Activated T-cell treated with anti-CD3 and anti-CD28 coated beads for 48 hours (primary cell): ENCODE data around the gene TMEM248.
"Not testable (repeated sequence)": the region's sequence is repeated elsewhere in the genome, so short reads cannot be mapped to it uniquely, and the experiment has no call there.

Experiments used
- DNase-seq: peaks from one replicate; pipeline ENCODE4 v3.0.0-alpha.2; 2020; ENCODE audit warnings: low read depth

The TMEM248 gene

GRCh38 chr7:66908598-66908997, 12.4 kb upstream of the TMEM248 start:
- not testable (repeated sequence) for DNase-seq

DNA sequence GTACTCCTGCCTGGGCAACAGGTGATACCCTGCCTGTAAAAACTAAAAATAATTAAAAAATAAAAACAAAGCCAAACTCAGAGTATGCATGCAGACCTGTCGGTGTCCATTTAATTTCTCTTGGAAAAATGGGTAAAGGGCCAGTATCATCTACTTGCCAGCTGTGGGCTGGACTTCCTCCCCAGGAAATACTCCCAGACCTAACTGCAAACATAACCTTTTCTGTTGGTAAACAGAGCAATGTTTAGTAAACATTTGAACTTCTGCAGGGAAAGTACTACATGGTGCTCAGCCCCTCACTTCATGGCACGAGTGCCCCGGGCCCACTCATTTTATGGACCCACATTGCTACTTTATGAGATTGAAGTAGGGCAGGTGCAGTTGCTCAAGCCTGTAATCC, 10.2 kb upstream of the TMEM248 start:
- no peak for DNase-seq

- not testable (repeated sequence) for DNase-seq
These were observed 9.8 kb upstream of the TMEM248 start for GRCh38 chr7:66911191-66911590.

- DNase-seq = no peak
These were observed 8.8 kb upstream of the TMEM248 start for GRCh38 chr7:66912195-66912594.

DNA sequence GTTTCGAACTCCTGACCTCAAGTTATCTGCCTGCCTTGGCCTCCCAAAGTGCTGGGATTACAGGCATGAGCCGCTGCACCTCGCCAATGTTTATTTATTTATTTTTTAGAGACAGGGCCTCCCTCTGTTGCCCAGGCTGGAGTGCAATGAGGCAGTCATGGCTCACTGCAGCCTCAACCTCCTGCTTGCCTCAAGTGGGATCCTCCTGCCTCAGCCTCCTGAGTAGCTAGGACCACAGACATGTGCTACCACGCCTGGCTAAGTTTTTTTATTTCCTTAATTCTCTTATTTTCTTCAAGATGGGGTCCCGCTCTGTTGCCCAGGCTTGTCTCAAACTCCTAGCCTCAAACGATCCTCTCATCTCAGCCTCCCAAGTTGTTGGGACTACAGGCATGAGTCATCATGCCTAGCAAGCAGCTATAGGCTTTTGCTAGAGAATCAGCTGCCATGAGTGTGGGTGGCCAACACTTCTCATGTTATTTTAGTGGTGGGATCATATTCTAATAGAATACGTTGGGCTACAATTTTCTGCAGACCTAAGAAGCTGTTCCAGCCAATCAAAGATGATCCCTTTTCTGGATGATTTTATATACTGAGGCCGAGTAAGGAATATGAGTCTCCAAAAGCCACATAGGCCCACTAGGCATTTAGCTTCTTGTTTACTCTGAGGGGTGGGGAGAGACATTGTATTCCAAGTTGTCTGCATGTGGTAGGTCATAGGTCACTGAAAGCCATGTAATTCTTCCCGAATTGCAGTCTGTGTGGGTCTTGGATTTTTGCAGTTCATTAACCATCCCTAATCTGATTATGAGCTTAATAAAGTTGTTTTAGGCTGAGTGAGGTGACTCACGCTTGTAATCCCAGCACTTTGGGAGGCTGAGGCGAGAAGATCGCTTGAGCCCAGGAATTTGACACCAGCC, 7.6 kb upstream of the TMEM248 start:
- no peak for DNase-seq

DNA sequence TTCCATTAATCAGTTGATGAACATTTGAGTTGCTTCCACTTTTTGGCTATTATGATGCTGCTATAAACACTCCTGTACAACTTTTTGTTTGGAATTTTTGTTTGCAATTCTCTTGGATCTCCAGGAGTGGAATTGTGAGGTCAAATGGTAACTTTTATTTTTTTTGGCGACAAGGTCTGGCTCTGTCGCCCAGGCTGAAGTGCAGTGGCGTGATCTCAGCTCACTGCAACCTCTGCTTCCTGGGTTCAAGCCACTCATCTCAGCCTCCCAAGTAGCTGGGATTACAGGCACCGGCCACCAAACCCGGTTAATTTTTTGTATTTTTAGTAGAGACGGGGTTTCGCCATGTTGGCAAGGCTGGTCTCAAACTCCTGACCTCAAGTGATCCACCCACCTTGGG, 3.1 kb upstream of the TMEM248 start:
- not testable (repeated sequence) for DNase-seq

DNA sequence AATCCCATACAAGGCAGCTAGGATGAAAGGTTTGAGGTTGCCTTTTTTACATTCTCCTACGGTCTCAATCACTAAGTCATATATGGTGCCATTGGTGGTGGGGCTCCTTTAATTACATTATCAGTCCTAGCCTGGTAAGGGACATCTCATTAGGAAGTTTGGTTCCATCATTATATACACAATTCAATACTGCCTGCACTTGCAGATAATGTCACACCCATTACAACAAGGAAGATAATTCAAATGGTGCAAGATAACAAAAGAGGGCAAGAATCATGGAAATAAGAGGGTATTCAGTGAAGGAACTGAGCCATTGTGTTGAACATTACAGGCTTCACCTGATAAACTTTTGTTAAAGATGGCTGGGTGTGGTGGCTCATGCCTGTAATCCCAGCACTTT, 1.7 kb upstream of the TMEM248 start:
- DNase-seq = no peak

GRCh38 chr7:66919704-66920103, 1.3 kb upstream of the TMEM248 start:
- DNase-seq = no peak

DNA sequence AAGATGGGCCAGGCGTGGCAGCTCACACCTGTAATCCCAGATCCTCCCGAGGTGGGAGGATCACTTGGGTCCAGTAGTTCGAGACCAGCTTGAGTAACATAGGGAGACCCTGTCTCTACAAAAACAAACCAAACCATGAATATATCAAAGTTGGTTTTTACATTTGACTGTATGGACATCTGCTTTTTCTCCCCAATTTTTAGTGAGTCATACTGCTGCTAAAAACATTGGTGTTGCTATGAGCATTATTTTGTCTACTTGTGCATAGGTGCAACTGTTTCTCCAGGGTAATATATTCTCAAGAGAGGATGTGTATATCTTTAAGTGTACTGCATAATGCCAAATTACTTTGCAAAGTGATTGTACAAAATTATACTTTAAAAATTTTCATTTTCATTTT, 769 bp upstream of the TMEM248 start:
- no peak for DNase-seq

DNA sequence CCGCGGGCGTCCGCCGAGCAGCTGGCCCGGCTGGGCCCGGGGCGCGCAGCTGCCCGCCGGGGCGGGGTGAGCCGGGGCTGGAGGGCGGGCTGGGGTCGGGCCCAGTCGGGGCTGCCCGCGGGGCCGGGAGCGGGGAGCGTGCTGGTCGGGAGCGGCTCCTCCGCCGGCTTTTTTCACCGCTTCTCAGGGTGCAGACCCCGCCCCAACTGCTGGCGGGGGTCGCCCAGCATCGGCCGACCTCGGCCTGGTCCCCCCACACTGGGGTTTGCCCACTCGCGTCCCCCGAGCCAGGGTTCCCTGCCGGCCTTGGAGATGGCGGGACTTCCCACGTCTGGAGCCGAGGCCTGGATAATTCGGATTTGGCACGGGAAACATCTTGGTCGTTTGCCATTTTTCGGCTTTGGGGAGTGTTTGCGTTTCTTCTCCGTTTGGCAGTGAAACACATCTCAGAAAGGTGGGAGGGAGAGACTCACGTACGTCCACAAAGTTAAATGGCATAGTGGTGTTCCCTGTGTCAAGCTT, 432 bp downstream of the TMEM248 start:
- no peak for DNase-seq

- no peak for DNase-seq
These were observed 977 bp downstream of the TMEM248 start for GRCh38 chr7:66921918-66922486.

GRCh38 chr7:66925255-66925654, 4.2 kb downstream of the TMEM248 start:
- no peak for DNase-seq

- DNase-seq = no peak
These were observed 6.4 kb downstream of the TMEM248 start for GRCh38 chr7:66927348-66927948.

- no peak for DNase-seq
These were observed 7.4 kb downstream of the TMEM248 start for GRCh38 chr7:66928388-66928787.

DNA sequence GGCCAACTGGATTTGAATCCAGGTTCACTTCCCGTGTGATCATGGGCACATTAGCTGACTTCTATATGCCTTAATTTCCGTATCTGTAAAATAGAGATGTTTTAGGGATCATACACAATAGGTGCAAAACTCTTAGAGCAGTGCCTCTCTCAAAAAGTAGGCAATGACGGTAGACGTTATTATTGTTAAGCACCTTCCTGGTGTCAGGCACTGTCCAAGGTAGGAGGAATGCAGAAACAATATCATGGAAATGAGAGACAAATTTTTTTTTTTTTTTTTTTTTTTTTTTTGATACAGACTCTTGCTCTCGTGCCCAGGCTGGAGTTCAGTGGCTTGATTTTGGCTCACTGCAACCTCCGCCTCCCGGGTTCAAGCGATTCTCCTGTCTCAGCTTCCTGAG, 8.1 kb downstream of the TMEM248 start:
- DNase-seq = no peak

DNA sequence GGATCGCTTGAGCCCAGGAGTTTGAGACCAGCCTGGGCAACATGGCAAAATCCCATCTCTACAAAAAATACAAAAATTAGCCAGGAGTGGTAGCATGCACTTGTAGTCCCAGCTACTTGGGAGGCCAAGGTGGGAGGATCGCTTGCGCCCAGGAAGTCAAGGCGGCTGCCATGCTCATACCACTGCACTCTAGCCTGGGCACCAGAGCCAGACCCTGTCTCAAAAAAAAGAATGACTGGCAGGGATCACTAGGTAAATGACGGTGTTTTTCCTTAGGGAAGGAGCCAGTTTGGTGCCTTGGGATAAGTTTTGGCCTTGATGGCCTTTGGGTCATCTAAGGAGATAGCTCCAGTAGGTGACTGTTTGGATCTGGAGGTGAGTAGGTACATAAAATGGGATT, 8.9 kb downstream of the TMEM248 start:
- DNase-seq = no peak

- no peak for DNase-seq
These were observed 9.3 kb downstream of the TMEM248 start for GRCh38 chr7:66930341-66930740.

DNA sequence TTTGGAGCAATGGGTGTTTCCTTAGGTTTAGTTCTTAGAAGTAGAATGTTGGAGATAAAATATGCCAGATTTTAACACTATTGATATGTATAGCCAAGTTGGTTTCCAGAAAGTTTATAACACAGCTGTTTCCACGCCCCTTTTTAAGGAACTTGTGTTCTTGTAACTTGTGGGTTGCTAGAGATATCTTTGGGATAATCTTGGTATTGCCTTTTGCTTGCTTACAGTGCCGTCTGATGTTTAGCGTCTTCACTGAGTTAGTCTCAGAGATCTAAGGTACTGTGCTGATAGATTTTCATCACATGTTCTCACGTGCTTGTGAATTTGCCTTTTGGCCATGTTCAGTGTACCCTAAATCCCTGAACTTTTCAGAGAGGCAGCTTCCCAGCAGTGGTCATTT, 12.4 kb downstream of the TMEM248 start:
- no peak for DNase-seq

DNA sequence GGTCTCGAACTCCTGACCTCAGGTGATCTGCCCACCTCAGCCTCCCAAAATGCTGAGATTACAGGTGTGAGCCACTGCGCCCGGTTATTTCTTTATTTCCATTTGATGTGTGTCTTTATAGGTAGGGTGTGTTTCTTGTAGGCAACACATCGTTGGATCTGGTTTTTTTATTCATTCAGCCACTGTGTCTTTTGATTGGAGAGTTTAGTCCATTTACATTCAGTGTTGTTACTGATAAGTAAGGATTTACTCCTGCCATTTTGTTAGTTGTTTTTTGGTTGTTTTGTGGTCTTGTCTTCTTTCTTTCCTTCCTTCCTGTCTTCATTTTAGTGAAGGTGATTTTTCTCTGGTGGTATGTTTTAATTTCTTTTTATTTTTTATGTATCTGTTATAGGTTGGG, 16.9 kb downstream of the TMEM248 start:
- DNase-seq = no peak

DNA sequence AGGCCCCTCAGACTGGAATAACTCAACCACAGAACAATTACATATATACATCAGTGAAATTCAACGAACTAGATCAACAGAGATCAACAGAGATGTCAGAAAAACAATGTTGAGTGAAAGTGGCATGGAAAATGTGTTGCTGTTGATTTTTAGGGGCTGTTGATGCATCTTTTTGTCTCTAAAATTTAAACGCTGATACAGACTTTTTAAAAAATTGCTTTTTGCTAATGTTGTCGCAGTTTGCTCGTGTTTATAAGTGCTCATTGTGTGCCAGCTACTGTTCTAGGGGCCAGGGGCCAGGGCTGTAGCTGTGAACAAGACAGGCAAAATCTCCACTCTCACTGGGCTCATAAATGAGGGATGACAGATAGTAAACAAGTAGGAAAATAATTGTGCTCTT, 18.3 kb downstream of the TMEM248 start:
- DNase-seq = no peak

- DNase-seq = no peak
These were observed 25.5 kb downstream of the TMEM248 start for GRCh38 chr7:66946545-66946944.

GRCh38 chr7:66948480-66949109, 27.6 kb downstream of the TMEM248 start:
- no peak for DNase-seq

GRCh38 chr7:66950311-66950710, 29.3 kb downstream of the TMEM248 start:
- no peak for DNase-seq
